NB4 (cell line): Measurements from ENCODE around the gene ZNF594.
"Not testable (repeated sequence)": the region's sequence is repeated elsewhere in the genome, so short reads cannot be mapped to it uniquely, and the experiment has no call there.

Experiments
- CTCF ChIP-seq: IDR thresholded peaks from one replicate; pipeline ENCODE4 v1.5.1; 2012; ENCODE audit warnings: low read depth, low read length
- MAX ChIP-seq: IDR thresholded peaks from 2 replicates; pipeline ENCODE4 v1.6.1; 2011; ENCODE audit warnings: low read depth, low read length
- POLR2A ChIP-seq: IDR thresholded peaks from 2 replicates; pipeline ENCODE4 v1.6.1; 2011; ENCODE audit warnings: mild to moderate bottlenecking; ENCODE audit not compliant: insufficient read length; ENCODE audit errors: extremely low read depth

- not testable (repeated sequence) for TF ChIP-seq POLR2A, CTCF, MAX
Observed at GRCh38 chr17:5135131-5135712, 56.4 kb downstream of the ZNF594 start.
